Central memory CD4-positive, alpha-beta T cell (primary cell): ENCODE results near the gene NCCRP1.

Experiments
- DNase-seq: peaks from one replicate; pipeline ENCODE4 v3.0.0; 2022

The NCCRP1 gene

DNA sequence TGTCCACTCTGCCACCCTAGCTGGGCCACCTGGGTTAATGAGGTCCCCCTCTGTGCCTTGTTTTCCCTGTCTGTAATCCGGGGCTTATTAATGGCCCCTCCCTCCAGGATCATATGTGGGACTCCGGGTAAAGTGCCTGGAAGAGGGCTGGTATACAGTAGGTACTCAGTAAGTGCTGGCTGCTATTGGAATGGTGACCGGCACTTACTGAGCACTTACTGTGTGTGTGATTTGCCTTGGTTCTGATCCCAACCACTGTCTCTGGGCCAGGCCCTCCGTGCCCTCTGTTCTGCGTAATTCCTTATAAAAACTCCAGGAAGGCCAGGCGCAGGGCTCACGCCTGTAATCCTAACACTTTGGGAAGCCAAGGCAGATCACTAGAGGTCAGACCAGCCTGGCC, 30.9 kb upstream of the NCCRP1 start:
- DNase-seq, result no peak

DNA sequence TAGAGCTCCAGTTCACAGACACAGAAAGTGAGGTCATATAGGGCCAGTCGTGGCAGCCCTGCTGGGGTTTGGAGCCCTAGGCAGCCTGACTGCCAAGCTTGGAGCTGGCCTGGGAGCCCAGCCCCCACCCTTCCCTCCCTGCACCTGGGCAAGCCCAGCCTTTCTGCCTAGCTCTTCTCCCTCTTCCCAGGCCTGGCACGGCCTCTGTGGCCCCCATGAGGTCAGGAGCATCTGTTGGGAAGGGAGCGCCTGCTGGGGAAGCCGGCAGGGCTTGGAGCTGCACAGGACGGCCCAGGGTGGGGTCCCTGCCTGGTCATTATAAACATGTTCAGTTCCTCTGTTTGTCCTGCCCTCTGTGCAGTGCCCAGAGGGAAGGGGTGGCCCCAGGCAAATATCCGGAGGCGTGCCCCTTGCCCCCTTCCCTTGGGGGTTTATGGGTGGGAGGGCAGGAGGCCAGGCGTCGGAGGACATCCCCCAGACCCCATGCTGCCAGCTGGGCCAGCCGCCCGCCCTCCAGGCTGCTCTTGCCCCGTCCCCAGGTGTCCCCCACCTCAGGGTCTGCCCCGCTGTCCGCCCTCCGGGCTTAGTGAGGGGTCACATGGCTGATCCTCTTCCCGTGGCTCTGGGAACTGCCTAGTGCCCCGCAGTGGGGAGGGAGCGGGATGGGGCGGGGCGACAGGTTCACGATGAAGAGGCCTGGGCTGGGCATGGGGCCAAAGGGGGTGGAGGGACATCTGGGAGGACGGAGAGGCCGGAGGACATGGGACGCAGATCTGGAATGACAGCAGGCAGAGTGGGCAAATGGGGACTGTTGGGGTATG, 30.0 kb upstream of the NCCRP1 start:
- DNase-seq, result no peak

DNA sequence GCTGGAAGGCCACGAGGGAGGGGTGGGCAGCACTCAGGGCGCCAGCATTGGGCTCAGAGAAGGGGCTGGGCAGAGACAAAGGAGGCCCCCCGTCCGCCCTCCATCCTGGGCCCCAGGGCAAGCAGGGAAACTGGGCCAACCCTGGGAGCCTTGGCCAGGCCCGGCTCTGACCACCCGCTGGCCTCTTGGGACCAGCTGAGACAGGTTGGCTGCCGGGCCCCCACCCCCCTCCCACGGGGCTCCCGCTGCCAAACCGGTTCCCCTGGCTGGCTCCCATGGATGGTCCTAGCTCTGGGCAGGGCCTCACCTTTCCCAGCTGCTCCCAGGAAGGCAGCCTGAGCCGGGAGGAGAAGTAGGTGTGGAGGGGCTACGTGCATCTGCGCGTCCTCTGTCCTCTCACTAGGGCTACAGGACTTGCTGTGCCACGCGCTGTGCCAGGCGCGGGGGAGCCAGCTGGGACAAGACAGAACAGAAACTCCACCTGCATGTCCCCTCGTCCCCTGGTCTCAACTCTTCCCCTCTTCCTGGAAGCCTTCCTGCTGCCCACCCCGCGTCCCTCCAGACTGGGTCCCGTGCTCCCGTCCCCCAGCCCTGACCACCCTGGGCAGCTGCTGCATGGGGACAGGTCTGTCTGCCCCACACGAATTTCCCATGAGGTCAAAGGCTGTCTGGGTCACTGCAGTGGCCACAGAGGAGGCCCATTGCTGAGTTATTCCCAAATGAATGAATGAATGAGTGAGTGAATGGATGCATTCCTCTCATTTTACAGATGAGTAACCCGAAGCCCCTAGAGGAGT, 29.1 kb upstream of the NCCRP1 start:
- DNase-seq, result no peak

DNA sequence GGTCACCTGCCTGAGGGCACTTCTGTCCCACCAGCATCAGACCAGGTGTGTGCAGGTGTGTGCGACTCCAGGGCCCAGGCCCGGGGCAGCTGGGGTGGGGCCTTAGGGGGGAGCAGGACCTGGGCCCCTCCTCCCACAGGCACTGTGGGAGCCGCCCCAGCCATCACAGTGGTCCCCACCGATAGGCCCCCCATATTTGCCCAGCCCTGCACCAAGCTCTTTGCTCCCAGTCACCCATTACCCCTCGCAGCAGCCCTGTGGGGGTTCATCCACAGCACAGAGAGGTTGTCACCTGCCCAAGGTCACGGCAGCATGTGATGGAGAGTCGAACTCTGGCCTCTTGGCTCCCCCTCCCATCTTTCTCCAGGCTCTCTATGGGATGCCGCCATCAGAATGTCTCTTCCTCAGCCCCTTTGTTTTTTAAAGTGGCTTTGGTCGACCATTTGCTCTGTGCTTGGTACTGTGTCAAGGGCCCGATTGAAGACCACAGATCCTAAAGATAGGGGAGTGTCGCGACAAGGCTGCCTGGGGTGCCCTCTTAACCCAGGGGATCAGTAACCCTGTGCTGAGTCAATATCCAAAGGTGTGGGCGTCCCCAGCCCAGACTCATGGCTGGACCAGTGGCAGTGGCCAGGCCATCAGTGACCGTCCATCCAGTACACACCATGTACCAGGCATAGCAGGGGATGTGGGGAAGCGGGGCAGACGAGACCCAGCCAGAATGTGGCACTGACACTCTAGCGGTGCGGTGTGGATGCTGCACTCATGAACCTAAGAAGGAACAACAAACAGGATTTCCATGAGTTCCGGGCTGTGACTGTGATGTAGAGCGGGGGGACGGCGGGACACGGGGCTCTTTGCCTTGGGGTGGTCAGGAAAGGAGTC, 28.3 kb upstream of the NCCRP1 start:
- no peak for DNase-seq

DNA sequence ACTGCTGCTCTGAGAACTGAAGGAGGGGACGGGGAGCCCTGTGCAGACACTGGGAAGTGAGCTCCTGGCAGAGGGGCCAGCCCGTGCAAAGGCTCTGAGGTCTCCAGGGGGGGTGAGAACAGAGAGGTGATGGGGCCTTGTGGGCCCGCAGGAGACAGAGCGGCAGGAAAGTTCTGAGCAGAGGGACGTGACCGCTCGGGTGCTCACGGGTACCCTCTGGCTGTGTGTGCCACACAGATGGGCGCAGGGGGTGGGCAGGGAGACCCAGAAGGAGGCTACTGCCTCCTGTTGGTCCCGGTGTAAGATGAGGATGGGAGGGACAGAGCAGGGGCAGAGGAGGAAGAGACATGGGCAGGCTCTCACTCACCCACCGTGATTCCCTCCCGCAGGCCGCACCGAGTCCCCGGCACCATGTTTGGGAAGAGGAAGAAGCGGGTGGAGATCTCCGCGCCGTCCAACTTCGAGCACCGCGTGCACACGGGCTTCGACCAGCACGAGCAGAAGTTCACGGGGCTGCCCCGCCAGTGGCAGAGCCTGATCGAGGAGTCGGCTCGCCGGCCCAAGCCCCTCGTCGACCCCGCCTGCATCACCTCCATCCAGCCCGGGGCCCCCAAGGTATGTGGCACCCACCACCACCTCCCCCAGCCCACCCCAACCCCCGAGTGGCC, 27.5 kb upstream of the NCCRP1 start:
- DNase-seq, result no peak

DNA sequence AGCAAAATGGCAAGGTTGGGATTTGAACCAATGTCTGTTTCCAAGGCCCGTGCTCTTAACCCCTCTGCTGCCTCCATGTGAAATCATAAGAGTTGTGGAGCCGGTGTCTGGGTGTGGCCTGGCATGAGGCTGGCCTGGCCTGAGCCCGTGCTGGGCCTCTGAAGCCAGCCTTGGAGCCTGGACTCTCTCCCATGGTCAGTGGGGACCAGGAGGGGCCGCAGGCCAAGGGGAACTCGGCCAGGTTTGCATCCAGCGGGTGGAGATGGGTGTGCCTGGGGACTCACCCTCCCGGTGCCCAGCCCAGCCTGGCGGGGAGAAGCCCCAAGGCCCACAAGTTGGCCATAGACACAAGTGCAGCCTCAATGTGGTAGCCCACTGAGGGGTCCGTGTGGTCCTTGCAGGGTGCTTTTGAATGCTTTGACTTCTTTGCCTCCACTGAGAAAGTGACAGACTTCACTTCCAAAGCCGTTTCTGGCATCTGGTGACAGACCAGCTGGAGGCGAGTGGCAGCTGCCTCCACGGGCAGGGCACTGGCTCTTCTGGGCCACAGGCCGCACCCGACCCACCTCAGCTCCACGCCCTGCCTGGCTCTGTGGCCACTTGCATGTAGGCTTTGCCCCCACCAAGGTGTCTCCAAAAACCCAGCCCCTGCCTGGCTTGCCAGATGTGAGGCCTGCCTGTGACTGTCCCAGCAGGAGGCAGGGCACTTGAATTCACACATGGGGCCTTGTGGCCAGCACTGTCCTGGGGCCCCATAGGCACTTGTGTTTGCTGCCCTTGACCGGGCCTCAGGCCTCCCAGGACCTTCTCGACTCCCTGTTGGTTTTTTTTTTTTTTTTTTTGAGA, 26.2 kb upstream of the NCCRP1 start:
- DNase-seq, result no peak

DNA sequence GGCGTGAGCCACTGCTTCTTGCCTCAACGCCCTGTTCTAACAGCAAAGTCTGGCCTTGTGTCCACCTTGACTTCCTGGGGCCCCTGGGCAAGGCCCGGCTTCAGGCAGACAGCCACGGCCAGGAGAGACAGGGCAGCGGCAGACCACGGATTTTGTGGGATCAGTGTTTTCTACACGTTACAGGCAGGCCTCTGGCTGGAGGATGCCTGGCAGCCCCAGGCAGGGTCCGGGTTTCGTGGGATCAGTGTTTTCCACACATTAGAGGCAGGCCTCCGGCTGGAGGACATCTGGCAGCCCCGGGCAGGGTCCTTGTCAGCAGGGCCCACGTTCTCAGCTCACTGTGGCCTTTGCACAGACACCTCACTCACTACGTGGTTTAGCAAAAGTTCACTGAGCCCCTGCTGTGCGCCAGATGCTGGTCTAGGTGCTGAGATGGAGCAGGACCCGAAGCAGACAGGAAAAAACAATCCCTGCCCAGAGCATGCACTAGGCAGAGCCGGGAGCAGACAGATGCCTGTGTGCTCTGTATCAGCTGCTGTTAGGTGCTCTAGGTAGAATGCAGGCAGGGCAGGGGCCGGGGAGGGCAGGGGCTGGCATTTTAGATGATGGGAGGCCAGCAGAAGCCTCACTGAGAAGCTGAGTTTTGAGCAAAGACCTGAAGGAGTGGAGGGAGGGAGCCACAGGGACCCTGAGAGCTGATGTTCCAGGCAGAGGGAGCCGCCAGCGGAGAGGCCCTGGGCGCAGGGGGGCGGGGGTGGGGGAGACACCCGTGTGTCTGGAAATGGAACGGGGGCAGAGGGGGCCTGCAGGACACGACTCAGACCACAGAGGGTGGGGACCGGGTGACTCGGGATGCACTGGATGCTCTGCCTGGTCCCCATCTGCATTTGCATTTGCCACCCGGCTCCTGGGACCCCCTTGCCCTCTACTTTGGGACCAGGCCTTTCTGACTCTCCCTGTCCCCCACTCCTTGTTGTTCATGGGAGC, 25.0 kb upstream of the NCCRP1 start:
- no peak for DNase-seq

DNA sequence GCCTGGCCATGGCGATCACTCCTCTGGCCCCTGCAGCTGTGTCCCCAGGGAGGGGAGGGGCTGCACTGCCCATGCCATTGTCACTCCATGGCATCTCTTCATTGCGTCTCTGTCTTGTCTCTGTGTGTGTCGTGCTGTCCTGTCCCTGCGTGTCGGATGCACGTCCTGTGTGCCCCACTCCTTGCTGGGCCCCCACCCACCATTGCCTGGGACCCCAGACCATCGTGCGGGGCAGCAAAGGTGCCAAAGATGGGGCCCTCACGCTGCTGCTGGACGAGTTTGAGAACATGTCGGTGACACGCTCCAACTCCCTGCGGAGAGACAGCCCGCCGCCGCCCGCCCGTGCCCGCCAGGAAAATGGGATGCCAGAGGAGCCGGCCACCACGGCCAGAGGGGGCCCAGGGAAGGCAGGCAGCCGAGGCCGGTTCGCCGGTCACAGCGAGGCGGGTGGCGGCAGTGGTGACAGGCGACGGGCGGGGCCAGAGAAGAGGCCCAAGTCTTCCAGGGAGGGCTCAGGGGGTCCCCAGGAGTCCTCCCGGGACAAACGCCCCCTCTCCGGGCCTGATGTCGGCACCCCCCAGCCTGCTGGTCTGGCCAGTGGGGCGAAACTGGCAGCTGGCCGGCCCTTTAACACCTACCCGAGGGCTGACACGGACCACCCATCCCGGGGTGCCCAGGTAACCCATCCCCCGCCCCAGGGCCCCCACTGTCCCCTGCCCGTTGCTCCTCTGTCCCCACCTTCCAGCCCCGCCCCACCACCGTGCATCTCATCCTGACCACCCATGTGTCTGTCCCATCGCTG, 23.9 kb upstream of the NCCRP1 start:
- DNase-seq, result no peak

DNA sequence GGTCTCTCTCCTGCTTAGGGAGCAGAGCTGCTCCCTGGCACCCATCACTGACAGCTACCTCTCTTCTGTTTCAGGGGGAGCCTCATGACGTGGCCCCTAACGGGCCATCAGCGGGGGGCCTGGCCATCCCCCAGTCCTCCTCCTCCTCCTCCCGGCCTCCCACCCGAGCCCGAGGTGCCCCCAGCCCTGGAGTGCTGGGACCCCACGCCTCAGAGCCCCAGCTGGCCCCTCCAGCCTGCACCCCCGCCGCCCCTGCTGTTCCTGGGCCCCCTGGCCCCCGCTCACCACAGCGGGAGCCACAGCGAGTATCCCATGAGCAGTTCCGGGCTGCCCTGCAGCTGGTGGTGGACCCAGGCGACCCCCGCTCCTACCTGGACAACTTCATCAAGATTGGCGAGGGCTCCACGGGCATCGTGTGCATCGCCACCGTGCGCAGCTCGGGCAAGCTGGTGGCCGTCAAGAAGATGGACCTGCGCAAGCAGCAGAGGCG, 23.2 kb upstream of the NCCRP1 start:
- DNase-seq, result no peak

DNA sequence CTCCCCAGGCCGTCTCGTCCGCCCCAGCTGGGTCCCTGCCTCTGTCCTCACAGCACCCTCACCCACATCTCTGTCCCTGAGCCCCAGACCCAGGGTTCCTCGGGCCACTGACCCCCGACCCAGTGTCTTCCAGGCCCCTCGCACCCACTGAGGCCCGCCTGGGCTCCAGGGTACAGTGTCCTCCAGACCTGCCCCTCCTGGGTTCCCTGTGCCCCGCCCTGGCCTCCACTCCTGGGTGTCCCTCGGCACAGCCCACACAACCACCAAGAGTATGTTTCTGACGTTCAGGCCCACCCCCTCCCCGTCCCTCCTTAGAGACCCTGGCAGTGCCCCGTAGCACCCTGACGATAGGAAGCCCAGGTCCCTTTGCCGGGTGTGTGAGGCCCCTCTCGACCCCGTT, 22.6 kb upstream of the NCCRP1 start:
- no peak for DNase-seq

DNA sequence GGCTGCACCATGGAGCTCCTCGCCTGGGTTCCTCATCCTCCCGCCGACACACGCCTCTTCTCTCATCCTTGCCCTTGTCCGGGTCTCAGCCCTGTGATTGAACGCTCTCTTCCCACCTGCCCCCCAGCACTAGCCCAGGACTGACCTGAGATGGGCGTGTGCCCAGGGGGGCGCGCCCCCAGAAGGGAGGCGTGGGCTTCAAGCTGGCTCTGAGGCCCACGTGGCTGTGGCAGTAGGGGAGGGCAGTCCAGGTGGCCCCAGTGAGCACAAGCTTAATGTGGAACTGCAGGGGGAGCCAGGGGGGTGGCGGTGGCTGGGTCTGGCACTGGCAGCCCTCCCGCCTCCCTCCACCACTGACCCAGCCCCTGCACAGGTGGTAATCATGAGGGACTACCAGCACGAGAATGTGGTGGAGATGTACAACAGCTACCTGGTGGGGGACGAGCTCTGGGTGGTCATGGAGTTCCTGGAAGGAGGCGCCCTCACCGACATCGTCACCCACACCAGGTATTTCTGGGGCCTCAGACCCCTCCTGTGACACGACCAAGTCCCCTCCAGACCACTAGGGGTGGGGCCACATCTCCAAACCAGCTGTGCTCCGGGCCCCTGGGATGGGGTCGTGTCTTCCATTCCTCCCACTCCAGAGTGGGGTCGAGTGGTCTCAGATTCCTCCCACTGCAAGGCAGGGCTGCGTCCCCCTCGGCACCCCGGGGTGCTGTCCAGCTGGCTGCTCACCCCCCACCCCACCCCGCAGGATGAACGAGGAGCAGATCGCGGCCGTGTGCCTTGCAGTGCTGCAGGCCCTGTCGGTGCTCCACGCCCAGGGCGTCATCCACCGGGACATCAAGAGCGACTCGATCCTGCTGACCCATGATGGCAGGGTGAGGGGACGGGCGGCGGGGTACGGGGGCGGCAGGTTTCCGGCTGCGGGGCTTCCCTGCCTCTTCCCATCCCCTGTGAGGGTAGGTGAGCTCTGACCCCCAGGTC, 21.9 kb upstream of the NCCRP1 start:
- no peak for DNase-seq

DNA sequence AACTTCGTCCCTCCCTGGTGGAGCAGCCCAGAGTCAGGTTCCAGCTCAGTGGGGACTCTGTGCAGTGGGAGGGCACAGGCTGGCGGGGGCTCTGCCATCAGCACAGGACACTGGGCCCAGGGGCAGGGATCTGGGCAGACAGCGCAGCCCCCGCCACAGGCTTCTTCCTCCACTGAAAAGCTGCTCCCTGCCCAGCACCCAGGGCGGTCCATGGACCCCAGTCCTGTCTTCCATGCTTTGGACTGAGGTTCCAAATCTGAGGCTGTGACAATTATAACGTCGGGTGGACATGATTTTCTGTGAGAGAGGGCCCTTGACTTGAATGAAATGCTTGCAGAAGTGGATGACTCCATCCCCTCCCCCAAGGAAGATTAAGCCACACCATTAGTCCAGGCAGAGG, 21.2 kb upstream of the NCCRP1 start:
- no peak for DNase-seq

DNA sequence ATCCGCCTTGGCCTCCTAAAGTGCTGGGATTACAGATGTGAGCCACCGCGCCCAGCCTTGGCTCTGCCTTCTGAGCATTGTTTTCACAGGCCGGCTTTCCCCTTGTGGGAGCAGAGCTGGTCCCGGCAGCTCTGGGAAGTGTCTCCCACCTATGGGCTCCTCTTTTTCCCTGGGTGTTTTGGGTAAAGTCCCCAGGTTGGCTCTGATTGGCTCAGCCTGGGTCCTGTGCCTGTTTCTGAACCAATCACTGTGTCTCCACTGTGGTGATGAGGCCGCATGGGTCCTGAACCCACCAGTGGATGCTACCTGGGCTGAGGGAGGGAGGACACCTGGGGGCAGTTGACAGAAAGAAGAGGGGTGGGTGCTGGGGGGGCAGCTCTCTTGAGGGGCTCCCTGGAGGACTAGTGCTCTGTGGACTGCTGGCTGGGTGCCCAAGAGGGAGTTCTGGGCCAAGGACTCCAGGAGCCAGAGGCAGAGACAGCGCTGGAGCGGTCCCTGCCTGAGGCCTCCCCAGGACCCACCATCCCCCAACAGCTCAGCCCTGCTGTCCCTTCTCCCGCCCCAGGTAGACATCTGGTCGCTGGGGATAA, 19.6 kb upstream of the NCCRP1 start:
- DNase-seq, result no peak

DNA sequence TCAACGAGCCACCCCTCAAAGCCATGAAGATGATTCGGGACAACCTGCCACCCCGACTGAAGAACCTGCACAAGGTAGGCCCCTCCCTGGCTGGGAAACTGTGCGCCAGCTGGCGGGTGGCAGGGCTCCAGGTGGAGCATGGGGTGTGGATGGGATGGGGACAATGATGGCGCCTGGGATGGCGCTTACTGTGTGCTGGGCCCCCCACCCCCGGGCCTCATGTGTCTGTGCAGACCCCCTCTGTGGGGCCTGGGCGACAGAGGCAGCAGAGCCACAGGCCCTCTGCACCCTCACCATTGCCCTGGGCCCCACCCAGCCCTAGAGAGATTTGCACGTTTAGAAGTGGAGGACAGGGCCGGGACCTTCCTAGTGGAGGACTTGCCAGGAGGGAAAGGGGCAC, 19.0 kb upstream of the NCCRP1 start:
- DNase-seq, result no peak

DNA sequence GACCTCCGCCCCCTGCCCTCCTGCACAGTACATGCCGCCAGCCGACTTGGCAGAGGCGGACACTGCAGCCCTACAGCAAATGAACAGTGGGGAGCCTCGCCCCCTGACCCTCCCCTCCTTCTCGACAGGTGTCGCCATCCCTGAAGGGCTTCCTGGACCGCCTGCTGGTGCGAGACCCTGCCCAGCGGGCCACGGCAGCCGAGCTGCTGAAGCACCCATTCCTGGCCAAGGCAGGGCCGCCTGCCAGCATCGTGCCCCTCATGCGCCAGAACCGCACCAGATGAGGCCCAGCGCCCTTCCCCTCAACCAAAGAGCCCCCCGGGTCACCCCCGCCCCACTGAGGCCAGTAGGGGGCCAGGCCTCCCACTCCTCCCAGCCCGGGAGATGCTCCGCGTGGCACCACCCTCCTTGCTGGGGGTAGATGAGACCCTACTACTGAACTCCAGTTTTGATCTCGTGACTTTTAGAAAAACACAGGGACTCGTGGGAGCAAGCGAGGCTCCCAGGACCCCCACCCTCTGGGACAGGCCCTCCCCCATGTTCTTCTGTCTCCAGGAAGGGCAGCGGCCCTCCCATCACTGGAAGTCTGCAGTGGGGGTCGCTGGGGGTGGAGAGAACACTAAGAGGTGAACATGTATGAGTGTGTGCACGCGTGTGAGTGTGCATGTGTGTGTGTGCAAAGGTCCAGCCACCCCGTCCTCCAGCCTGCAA, 18.3 kb upstream of the NCCRP1 start:
- DNase-seq, result no peak

DNA sequence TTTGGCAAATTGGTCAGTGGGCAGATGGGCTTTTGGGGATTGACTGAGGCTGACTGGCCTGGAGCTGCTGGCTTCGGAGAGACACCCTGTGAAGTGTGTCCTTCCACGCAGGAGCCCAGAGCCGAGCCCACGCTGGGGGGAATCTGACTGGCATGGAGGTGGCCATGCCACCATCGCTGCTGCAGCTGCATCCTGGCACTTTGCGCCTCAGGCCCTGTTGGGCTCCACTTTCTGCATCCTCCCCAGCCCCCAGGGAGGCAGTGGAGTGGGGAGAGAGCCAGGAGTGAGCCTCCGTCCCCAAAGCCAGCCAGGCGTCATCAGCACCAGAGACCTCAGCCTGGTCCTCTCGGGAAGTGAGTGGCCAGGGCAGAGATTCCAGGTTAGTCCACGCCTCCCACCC, 17.0 kb upstream of the NCCRP1 start:
- no peak for DNase-seq

DNA sequence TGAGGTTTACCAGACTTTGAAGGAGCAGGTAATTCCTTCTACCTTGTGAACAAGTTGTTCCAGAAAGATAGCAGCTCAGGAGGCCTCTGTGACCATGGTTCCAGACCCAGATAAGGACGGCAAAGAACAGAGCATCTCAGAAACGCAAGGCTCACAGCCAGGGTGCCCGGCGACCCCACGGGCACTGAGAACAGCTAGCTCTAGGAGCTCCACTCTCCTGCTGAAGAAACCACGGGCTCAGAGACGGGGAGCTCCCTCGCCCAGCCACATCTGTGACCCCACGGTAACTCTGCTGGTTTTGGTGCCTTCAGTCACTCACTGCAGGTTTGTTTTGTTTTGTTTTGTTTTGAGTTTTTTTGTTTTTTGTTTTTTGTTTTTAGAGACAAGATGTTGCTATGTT, 16.0 kb upstream of the NCCRP1 start:
- DNase-seq, result no peak
